Ishikawa (cell line): ENCODE measurements around the gene TAOK2.

Experiments used
- CEBPB ChIP-seq: IDR thresholded peaks from 2 replicates; pipeline ENCODE4 v1.6.1; 2012
- EGR1 ChIP-seq: IDR thresholded peaks from 2 replicates; pipeline ENCODE4 v1.6.1; 2012
- EP300 ChIP-seq: IDR thresholded peaks from 2 replicates; pipeline ENCODE4 v1.6.1; 2012; ENCODE audit warnings: borderline replicate concordance
- NFIC ChIP-seq: IDR thresholded peaks from 2 replicates; pipeline ENCODE4 v1.6.1; 2012
- TAF1 ChIP-seq: IDR thresholded peaks from 2 replicates; pipeline ENCODE4 v1.6.1; 2012; ENCODE audit warnings: low read depth, mild to moderate bottlenecking
- ZBTB7A ChIP-seq: IDR thresholded peaks from 2 replicates; pipeline ENCODE4 v1.6.1; 2012; ENCODE audit warnings: low read depth
- TF ChIP-seq, protein P1 (sequence below): IDR thresholded peaks from 2 replicates; pipeline ENCODE4 v1.6.1; 2012

DNA sequence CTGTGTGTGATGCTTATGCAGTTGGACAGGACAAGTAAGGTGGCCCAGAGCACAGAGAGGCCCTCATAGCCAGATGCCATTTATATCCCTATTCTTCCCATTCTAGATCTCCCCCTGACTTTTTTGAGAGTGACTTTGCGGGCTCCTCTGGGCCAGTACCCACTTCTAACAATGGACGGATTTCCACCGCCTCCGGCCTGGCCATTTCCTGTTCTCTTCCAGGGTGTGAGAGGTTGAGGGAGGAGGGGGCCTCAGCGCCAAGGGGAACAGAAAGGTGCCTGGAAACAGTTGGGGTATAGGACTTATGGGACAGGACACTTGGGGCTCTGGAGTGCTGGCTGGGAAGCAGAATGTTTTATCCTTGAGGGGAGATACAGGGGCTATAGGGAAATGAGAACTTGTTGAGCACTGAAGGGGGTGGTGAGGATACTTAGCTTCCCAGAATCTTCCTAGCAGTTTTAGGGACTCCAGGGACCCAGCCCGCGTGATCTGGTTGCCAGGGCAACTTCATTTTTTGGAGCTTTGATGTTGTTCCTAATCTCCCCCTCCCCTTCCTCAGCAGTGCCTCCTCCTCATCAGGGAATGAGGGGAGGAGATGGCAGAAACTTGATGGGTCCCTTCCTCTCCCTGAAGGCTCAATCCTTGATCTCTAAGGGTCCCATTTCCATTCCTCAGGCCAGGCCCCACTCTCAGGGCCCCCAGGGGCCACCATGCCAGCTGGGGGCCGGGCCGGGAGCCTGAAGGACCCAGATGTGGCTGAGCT, 3.6 kb downstream of the TAOK2 start:
- TF ChIP-seq EP300 = no peak
- TF ChIP-seq CEBPB = no peak
- TF ChIP-seq EGR1 = no peak
- no peak for TF ChIP-seq TAF1
- no peak for TF ChIP-seq NFIC
- TF ChIP-seq, protein P1, sequence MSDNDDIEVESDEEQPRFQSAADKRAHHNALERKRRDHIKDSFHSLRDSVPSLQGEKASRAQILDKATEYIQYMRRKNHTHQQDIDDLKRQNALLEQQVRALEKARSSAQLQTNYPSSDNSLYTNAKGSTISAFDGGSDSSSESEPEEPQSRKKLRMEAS = no peak
- no peak for TF ChIP-seq ZBTB7A
